GM18499 (cell line): ENCODE results near the gene CFH.
A peak's percentile ranks its signal among the peaks of the same experiment; 100 is the strongest.
"Not testable (repeated sequence)": the region's sequence is repeated elsewhere in the genome, so short reads cannot be mapped to it uniquely, and the experiment has no call there.

Experiments used
- ATAC-seq: cut with Tn5 transposase; IDR thresholded peaks from one replicate; pipeline ENCODE4 v1.9.1; 2021; ENCODE audit warnings: moderate number of reproducible peaks; ENCODE audit not compliant: insufficient read depth, unreplicated experiment

CFH gene

DNA sequence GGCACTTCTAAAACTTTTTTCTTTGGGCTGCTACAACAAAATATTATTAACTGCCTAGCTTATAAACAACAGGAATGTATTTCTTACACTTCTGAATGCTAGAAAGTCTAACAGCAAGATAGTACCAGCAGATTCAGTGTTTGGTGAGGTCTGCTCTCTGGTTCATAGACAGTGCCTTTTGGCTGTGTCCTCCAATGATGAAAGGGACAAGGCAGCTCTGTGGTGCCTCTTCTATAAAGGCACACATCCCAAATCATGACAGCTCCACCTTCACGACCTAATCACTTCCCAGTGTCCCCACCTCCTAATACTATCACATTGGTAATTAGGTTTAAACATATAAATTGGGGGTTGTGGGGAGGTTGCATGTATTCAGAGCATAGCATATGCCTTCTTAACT lies 9.5 kb downstream of the CFH start:
- no peak for ATAC-seq

DNA sequence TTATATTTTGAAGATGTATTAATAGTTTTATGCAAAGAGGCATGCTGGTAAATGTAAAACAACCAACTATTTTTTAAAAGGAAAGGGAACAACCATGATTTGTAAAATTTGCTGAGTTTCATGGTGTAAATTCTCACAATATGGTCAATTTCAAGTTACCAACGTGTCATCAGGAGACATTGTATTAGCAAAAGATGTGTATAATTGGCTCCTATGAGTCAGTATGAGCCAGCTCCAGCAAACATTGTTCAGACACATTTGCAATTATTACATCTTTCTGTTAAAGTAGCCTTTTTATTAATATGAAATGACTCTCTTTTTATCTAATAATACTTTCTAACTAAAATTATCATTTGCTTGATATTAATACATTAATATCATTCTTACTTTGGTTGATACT lies 15.3 kb downstream of the CFH start:
- no peak for ATAC-seq

DNA sequence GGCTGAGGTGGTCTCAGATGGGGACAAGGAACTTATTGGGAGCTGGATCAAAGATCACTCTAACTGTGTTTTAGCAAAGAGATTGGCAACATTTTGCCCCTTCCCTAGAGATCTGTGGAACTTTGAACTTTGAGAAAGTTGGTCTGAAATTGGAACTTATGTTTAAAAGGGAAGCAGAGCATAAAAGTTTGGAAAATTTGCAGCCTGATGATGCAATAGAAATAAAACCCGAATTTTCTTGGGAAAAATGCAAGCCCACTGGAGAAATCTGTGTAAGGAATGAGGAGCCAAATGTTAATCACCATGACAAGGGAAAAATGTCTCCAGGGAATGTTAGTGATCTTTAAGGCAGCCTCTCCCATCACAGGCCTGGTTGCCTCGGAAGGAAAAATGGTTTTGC lies 17.2 kb downstream of the CFH start:
- ATAC-seq = no peak

DNA sequence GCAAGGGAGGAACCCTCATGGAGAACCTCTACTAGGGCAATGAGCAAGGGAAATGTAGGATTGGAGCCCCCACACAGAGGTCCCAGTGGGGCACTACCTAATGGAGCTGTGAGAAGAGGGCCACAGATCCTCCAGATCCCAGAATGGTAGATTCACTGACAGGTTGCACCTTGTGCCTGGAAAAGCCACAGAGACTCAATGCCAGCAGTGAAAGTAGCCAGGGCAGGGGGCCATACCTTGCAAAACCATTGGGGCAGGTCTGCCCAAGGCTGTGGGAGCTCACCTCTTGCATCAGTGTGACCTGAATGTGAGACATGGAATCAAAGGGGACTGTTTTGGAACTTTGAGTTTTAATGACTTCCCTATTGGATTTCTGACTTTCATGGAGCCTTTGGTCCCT lies 17.9 kb downstream of the CFH start:
- no peak for ATAC-seq

DNA sequence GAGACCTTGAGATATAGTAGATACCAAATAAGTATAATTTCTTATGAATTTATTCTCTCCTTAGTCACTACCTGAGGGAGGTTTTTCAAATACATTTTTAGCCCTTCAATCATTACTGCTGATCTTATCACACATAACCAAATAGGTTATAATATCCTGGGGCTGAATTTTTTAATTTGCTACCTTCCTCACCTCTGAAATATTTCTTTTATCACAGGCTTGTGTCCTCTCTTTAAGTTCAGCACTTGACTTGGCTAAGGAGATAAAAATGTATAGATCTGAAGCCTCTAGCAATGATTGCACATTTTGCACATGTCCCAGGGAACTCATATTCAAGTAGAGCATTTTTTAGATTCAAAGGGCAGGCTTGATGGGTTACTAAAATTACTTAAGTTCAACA lies 23.1 kb downstream of the CFH start:
- no peak for ATAC-seq

DNA sequence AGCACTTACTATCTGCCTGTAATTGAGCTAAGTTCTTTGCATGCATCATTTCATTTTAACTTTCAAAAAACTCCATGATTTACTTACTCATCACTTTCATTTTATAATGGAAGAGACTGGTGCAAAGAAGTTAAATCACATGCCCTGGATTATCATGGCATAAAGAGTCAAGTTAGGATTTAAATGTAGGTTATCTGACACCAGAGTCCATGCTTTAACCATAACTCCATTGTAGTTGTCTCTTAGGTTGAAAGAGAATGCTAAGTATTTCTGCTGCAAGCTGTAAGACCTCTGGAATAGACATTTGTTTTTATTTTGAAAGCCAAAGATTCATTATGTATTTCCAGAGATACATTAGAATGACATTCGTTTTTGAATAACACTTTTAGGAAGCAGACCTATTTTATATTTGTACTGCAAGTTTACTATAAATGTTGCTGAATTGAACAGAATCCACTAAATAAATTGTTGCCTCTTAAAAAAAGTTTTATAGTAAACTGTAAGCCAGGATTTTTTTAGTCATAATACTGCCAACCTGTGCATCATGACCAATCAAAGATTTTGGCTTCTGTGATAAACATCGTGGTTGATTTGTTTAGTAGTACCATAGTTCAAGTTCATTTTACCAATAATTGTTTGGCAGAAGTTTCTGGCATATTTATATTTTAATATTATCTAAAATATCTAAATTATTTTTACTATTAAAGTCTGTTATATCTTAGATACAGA lies 26.1 kb downstream of the CFH start:
- ATAC-seq = no peak

DNA sequence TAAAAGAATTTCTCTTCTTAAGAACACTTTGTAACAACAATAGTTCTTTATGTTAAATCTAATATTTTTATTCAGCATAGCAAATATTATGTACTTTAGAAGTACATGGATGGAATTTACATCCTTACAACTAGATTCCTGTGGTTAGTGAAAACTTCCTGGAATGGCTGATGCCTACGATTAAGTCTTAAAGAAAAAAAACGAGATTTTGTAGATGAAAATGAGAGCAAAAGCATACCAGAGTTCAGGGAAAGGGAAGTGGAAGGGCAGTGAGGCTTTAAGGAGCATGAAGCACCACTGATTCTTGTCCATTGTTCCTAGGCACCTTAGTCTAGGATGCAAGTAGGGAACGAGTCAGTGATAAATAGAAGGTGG lies 26.7 kb downstream of the CFH start:
- ATAC-seq = no peak

DNA sequence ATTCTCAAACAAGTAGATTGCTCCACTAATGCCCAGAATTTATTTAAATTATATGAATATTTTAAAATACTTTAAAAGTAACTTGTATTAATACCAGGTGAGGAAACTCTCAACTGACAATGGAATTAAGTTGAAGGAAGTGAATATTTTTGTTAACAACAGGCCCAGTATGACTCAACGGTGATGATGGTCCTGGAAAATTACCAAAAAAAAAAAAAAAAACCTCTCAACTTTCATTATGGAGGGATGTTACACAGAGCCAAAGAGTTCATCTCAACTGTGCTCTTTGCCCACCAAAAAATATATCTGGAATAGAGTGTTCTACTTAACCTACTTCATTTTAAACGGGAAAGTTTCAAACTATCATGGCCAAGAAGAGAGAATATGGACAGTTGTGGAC lies 28.3 kb downstream of the CFH start:
- no peak for ATAC-seq

DNA sequence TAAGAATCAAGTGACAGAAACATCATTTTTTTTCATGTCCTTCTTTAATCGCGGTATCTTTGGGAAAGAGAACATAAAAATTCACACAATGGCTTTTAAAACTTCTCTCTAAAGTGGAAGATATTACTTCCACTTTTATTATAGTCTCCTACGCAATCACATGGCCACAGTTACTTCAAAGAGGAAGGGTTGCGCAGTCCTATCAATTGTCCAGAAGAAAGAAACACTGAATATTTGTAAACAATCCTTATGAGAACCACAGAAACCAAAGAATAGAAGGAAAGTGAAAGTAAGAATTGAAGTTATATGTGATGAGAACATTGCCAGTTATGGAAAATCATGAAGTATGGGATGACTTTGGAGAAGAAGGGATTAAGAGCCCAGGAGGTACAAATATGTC lies 32.6 kb downstream of the CFH start:
- ATAC-seq = no peak

DNA sequence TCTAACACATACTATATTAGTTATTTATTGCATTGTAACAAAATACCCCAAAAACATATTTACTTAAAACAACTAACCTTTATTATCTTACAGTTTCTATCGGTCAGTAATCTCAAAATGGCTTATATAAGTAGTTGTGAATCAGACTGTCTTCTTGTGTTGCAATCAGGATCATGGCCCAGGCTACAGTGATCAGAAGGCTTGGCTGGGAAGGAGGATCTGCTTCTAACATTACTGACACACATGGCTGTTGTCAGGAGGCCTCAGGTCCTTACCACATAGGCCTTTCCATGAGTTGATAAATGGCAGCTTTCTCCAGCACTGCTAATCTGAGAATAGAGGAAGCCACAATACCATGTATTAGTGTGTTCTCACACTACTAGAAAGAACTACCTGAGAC lies 33.7 kb downstream of the CFH start:
- ATAC-seq = no peak

DNA sequence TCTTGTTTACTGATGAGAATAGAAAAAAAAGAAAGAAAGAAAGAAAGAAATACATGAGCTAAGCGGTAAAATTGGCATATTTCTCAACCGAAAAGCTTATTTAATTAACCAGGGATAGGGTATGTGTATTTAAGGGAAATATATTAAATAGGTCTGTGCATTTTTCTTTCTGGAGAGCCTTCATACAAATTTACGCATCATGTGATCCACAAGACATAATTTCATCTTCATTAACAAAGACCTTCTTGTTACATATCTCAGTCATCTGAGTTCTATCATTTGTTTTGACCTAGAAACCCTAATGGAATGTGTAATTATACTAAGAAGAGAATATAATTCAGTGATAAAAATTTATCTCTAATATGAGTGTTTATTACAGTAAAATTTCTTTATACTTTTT lies 37.2 kb downstream of the CFH start:
- no peak for ATAC-seq

DNA sequence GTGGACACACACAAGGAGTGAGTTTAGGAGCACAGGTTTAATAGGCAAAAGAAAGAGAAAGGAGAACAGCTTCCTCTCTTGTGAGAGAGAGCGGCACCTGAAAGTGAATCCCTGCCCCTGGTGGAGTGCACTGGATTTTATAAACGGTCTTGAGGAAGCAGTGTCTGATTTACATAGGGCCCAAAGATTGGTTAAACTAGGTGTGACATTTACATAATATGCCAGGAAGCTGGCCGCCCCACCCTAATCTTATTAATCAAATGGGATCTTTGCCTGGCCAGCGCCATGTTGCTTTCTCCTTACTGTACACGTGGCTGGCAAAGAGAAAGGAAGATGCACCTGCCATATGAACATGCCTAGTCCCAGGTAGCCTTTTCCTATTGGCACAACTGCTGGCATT lies 38.7 kb downstream of the CFH start:
- ATAC-seq = no peak

DNA sequence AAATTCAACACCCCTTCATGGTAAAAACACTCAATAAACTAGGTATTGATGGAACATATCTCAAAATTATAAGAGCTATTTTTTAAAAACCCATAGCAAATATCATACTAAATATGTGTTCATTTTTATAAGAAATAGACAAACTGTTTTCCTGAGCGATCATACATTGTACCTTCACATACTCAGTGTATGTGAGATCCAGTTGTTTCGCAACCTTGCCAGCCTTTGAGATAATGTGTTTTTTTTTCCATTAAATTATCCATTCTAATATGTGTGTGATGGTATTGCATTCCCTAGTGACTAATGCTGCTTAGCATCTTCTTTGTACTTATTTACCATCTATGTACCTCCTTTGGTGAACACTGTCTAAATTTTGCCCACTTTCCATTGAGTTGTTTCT lies 47.1 kb downstream of the CFH start:
- no peak for ATAC-seq

DNA sequence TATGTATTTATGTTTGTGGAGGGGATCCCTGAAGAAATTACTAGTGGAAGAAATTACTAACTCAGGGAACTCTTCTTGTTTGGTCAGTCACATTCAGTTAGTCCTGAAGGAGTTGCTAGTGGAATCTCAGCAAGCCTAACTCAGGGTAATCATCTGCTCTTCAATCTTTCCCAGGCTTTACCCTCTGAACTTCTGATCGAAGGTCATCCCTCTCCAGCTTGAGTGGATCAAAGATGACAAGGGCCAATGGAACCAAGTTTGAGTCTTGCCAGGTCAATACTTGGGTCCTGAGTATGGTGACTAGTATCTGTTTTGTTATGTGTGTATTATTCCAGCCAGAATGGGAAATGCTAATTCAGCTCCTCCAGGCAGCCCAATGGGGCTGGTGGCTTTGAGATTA lies 49.3 kb downstream of the CFH start:
- ATAC-seq = no peak

DNA sequence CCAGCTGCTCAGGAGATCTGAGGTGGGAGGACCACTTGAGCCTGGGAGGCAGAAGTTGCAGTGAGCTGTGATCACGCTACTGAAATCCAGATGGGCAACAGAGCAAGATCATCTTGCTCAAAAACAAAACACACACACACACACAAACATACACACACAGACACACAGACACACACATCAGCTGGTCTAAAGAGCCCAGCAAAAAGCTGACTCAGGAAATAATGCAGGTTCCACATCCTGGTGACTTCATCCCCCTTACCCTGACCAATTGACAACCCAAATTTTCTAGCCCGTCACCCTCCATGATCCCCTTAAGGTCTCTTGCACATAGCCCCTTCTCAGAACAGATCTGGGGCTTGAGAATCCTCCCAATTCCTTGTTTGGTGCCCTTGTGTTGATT lies 58.0 kb downstream of the CFH start:
- not testable (repeated sequence) for ATAC-seq

DNA sequence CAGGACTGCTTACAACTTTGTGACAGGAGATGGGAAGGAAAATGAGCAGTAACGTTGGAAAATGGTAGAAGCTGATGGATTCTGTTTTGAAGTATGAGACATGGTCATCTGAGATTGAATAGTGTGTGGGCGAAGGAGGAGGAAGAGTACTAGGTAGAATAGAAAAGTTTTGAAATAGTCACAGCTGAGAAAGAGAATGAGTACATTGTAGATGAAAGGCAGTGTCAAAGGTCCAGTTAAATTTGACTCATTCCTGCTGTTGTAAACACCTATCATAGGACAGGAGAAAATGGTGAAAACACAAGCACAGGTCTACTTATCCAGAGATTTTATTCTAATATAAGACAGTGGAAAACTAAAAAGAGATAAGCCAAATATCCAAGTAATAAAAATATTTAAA lies 66.0 kb downstream of the CFH start:
- ATAC-seq = no peak

DNA sequence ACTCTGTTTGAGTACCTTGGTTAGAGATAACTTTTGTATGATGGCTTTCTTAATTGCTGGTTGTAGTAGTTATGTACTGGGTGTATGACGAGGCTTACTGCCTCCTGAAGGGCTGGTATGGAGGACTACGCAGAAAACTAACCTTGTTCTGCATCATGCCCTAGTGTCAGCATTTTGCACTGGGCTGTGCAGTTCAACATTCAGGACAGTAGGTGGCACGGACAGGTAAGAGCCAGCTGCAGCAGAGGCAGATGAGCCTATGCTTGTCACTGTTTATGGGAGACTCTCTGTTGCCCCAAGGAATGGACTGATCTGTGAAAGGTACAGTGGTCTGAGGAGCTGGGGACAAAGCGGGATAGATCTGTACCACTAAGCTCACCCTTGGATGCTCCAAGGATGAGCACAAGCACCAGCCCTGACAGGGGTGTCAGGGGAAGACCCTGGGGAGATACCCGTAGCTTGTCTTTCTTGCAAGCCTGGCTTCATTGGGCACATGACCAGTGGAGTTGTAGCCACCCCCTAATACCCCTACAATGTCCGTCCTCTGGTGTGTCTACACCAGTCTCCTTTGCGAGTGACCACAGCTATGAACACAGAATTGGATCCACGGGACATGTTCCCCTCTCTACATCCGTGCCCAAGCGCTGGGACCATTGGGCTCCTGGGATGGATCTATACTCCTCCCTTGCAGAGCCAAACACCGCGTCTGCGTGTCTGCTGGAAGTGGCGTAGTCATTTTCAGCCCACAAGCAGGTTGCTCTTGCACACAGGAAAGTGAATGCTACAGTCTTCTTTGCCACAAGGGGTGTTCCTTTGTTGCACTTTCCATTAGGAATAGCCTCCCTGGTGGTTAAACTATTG lies 71.7 kb downstream of the CFH start:
- ATAC-seq = peak; percentile 94

DNA sequence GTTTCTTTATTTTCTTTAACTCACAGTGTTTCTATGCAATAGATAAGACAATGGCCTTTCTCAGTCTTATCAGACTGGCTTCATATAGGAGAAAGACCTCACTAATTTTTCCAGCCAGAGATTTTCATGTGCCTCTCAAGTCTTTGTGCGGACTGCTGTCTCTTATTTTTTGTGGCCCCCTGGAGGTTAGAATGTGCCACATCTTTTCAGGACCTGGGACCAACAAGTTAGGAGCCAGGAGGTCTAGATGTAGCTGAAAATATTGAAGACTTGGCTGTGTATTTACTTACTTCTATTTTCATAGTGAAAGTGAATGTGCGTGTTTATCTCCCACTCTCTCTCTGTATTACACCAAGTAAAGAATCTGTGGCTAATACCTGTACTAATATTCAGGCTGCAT lies 80.7 kb downstream of the CFH start:
- ATAC-seq = no peak

DNA sequence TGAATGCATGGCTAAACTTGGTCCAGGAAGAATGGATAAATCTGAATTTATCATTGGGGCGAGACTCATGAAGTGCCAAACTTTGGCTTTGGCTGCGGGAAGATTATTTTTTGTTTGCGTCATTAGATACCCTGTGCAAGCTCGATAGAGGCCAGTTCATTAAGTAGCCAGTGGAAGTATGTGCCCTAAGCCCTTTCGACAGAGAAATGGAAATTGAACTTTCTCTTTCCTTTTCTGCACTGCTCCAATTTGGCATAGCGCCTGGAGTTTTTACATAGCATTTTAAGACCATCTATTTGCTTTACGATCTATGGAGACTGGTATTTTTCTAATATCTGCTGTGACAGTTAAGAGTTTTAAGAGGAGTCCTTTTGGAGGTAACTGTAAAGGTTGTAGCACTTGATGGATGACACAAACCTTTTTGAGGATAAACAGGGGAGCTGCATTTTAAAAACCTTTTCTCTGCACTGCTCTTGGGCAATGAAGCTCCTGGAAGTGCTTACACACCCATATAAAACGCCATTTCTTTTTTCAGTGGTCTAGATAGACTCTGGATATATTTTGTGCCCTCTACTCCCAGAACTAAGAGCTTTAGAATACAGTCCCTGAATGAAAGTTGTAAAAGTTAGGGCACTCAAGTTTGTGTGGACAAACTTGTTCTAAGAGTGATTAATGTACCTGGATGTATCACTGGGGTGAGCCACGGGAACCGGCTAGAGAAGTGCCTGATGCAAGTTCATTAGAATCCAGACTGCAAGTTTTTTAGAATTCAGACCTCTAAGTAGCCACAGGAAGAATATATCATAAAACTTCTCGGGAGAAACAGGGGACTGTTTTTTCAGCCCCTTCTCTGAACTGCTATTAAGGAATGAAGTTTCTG lies 81.5 kb downstream of the CFH start:
- ATAC-seq = no peak

DNA sequence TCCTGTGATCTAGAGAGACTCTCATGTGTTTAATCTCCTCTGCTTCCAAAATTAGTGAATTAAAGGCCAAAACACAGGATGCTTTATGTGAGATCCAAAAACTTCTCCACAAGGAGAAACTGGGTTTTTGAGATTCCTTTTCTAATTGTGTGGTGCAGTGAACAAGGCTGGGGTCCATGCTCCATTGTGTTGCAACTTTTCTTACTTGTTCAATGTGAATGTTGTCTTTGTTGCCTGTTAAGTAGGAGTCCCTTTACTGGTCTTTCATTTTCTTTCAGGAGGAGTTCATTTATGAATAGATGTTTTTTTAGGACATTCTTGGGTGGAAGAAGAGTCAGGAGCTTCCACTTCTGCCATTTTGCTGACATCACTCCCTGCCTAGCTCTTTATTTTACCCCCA lies 82.2 kb downstream of the CFH start:
- ATAC-seq = no peak

DNA sequence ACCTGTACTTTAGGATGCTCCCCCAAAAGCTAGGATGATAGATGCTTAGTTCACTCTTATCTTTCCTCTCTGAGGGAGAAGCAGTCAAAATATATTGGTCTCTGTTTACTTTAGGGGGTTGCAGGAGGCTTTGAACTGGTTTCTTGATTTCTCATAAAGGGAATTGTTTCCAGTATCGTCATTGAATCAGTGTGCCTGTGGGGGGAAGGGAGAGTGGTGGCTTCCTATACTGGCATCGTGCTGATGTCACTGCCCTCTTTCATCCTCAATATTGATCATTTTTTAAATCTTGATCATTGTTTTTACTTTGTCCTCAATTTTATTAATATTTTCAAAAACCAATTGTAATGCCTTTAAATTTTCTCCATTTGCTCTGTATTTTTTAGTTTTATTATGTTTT lies 82.6 kb downstream of the CFH start:
- ATAC-seq = no peak
